H1 (cell line): Measurements from ENCODE around the gene NIN. TPM values are rescaled to one million over a fixed set of nuclear protein-coding genes. Genes with fewer than 3 reads are reported as not detected.

Experiments
- CTCF ChIA-PET: fragments of 300-600 bp; sonication (Branson Sonifier 250); formaldehyde crosslinking; loops from one replicate; lab custom pipeline; 2021; ENCODE audit not compliant: partially characterized antibody; lab: Charles Lee
- POLR2A ChIA-PET: fragments of 300-600 bp; sonication (Branson Sonifier 250); formaldehyde crosslinking; loops from one replicate; lab custom pipeline; 2021; ENCODE audit warnings: inconsistent platforms; ENCODE audit not compliant: partially characterized antibody; lab: Charles Lee
- DNase-seq, 2 experiments: peaks; one replicate each; pipeline versions ENCODE4 v3.0.0 to v3.0.0-alpha.2; 2010 to 2022; ENCODE audit warnings: low spot score in 2 of 2, low read depth in 1 of 2, mixed read lengths in 1 of 2
- FAIRE-seq: peaks from 2 replicates; lab custom pipeline; 2011; peaks lifted over from hg19 to GRCh38; lab: Jason Lieb, UNC
- H2AFZ ChIP-seq: 2 replicates; pipeline ENCODE4 v1.8.1; 2012; ENCODE audit warnings: low read length, inconsistent platforms
- H2AK5ac ChIP-seq: 2 replicates; pipeline ENCODE4 v1.6.1; 2013; ENCODE audit warnings: low read depth, low read length
- H2BK120ac ChIP-seq: replicated peaks from 2 replicates; pipeline ENCODE3; 2013; ENCODE audit warnings: low read depth, low read length, inconsistent platforms
- H2BK12ac ChIP-seq: 2 replicates; pipeline ENCODE4 v1.6.1; 2013; ENCODE audit warnings: low read depth, low read length
- H2BK15ac ChIP-seq: 2 replicates; pipeline ENCODE4 v1.6.1; 2013; ENCODE audit warnings: low read length
- H2BK20ac ChIP-seq: 2 replicates; pipeline ENCODE4 v1.6.1; 2013; ENCODE audit warnings: low read length
- H2BK5ac ChIP-seq: 2 replicates; pipeline ENCODE4 v1.6.1; 2013; ENCODE audit warnings: low read depth, low read length
- H3K14ac ChIP-seq: 2 replicates; pipeline ENCODE4 v1.6.1; 2013; ENCODE audit warnings: inconsistent platforms; ENCODE audit not compliant: insufficient read length
- H3K18ac ChIP-seq: 2 replicates; pipeline ENCODE4 v1.6.1; 2013; ENCODE audit warnings: low read length; ENCODE audit errors: extremely low read depth
- H3K23ac ChIP-seq: 2 replicates; pipeline ENCODE4 v1.6.1; 2013; ENCODE audit warnings: inconsistent platforms; ENCODE audit not compliant: insufficient read length
- H3K23me2 ChIP-seq: 2 replicates; pipeline ENCODE4 v1.6.1; 2013; ENCODE audit warnings: low read depth, low read length
- H3K27ac ChIP-seq: 2 replicates; pipeline ENCODE4 v1.6.1; 2011; ENCODE audit warnings: low read depth, low read length, inconsistent platforms
- H3K27me3 ChIP-seq, 4 experiments: replicated peaks in 1 of 4; 1 replicate in 1 of 4; 2 replicates in 3 of 4; pipeline versions ENCODE4 v1.6.1 to v1.8.1; 2011 to 2013; ENCODE audit warnings: low read length in 3 of 4, mild to moderate bottlenecking in 3 of 4, inconsistent platforms in 2 of 4, mixed read lengths in 2 of 4, moderate library complexity in 1 of 4; ENCODE audit not compliant: control insufficient read depth in 3 of 4, insufficient read depth in 3 of 4; ENCODE audit errors: extremely low read depth in 1 of 4
- H3K36me3 ChIP-seq, 4 experiments: 2 replicates each; pipeline versions ENCODE4 v1.6.1 to v1.8.1; 2011 to 2013; ENCODE audit warnings: mild to moderate bottlenecking in 4 of 4, low read length in 3 of 4, moderate library complexity in 2 of 4, control low read depth in 1 of 4, inconsistent platforms in 1 of 4; ENCODE audit not compliant: insufficient read depth in 4 of 4, control insufficient read depth in 2 of 4
- H3K4ac ChIP-seq: replicated peaks from 2 replicates; pipeline ENCODE3; 2013; ENCODE audit warnings: low read length, low read depth, mixed read lengths, inconsistent platforms; ENCODE audit not compliant: insufficient read length
- H3K4me1 ChIP-seq, 4 experiments: replicated peaks in 1 of 4; 1 replicate in 1 of 4; 2 replicates in 3 of 4; pipeline versions ENCODE4 v1.6.1 to v1.8.1; 2011 to 2013; ENCODE audit warnings: low read length in 3 of 4, inconsistent platforms in 2 of 4, mixed read lengths in 1 of 4; ENCODE audit not compliant: insufficient read depth in 4 of 4, control insufficient read depth in 3 of 4
- H3K4me2 ChIP-seq, 2 experiments: 2 replicates each; pipeline versions ENCODE4 v1.6.1 to v1.8.1; 2011 to 2013; ENCODE audit warnings: low read depth in 2 of 2, low read length in 2 of 2, control low read depth in 1 of 2, inconsistent platforms in 1 of 2, mild to moderate bottlenecking in 1 of 2; ENCODE audit not compliant: insufficient read depth in 1 of 2
- H3K4me3 ChIP-seq, 4 experiments: fragments of 200-600, 300-600 bp in 1 of 4; sonication (generic), shearing (Covaris generic), sonication (Bioruptor Twin) in 1 of 4; 2 replicates each; pipeline versions ENCODE4 v1.5.1 to v1.8.1; 2011 to 2016; ENCODE audit warnings: low read length in 4 of 4, low read depth in 3 of 4, control low read depth in 2 of 4, inconsistent platforms in 2 of 4, mild to moderate bottlenecking in 2 of 4, mixed read lengths in 1 of 4, moderate library complexity in 1 of 4; ENCODE audit not compliant: insufficient read depth in 2 of 4; ENCODE audit errors: extremely low read depth in 1 of 4
- H3K56ac ChIP-seq: replicated peaks from 2 replicates; pipeline ENCODE3; 2013; ENCODE audit warnings: low read depth, mild to moderate bottlenecking, mixed read lengths, low read length, inconsistent platforms; ENCODE audit not compliant: insufficient read length
- H3K79me1 ChIP-seq: 2 replicates; pipeline ENCODE4 v1.6.1; 2013; ENCODE audit warnings: low read depth, low read length, control low read depth
- H3K79me2 ChIP-seq, 2 experiments: 2 replicates each; pipeline versions ENCODE4 v1.6.1 to v1.8.1; 2012 to 2013; ENCODE audit warnings: low read length in 2 of 2, mild to moderate bottlenecking in 2 of 2, inconsistent platforms in 1 of 2; ENCODE audit not compliant: insufficient read depth in 2 of 2, control insufficient read depth in 1 of 2
- H3K9ac ChIP-seq, 4 experiments: replicated peaks in 1 of 4; 1 replicate in 1 of 4; 2 replicates in 3 of 4; pipeline versions ENCODE4 v1.6.1 to v1.8.1; 2011 to 2013; ENCODE audit warnings: low read depth in 3 of 4, low read length in 3 of 4, control low read depth in 2 of 4, mild to moderate bottlenecking in 2 of 4, moderate library complexity in 2 of 4, inconsistent platforms in 1 of 4; ENCODE audit errors: extremely low read depth in 1 of 4
- H3K9me3 ChIP-seq, 2 experiments: 2 replicates each; pipeline versions ENCODE4 v1.6.1 to v1.8.1; 2012 to 2013; ENCODE audit warnings: mild to moderate bottlenecking in 2 of 2, moderate library complexity in 2 of 2, control low read depth in 1 of 2, inconsistent platforms in 1 of 2, low read depth in 1 of 2, low read length in 1 of 2, mixed read lengths in 1 of 2; ENCODE audit not compliant: insufficient read depth in 2 of 2
- H4K20me1 ChIP-seq, 2 experiments: replicated peaks in 1 of 2; 2 replicates each; pipeline versions ENCODE3 to v1.8.1; 2011 to 2013; ENCODE audit warnings: inconsistent platforms in 2 of 2, low read length in 2 of 2, mild to moderate bottlenecking in 1 of 2; ENCODE audit not compliant: insufficient read depth in 2 of 2, control insufficient read depth in 1 of 2
- H4K5ac ChIP-seq: 2 replicates; pipeline ENCODE4 v1.6.1; 2013; ENCODE audit warnings: low read length, low read depth, mixed read lengths, inconsistent platforms; ENCODE audit not compliant: insufficient read length
- H4K8ac ChIP-seq: 2 replicates; pipeline ENCODE4 v1.8.0; 2013; ENCODE audit warnings: mild to moderate bottlenecking, moderate library complexity, low read length, inconsistent platforms; ENCODE audit not compliant: insufficient read depth; ENCODE audit errors: extremely low read depth
- H4K91ac ChIP-seq: replicated peaks from 2 replicates; pipeline ENCODE3; 2013; ENCODE audit warnings: low read length, mixed read lengths, inconsistent platforms; ENCODE audit not compliant: insufficient read length
- POLR2A ChIP-seq, 2 experiments: IDR thresholded peaks; 1 replicate in 1 of 2; 2 replicates in 1 of 2; pipeline ENCODE4 v1.6.1; 2011; ENCODE audit warnings: low read depth in 2 of 2, low read length in 2 of 2, mild to moderate bottlenecking in 2 of 2; ENCODE audit errors: control extremely low read depth in 1 of 2
- POLR2AphosphoS5 ChIP-seq: IDR thresholded peaks from 2 replicates; pipeline ENCODE4 v1.6.1; 2011; ENCODE audit warnings: low read depth, low read length
- RNF2 ChIP-seq: fragments of 200-900, 300-1000 bp; sonication (generic); IDR thresholded peaks from 2 replicates; pipeline ENCODE4 v1.7.1; 2016; ENCODE audit warnings: borderline replicate concordance, low read depth, mild to moderate bottlenecking, antibody characterized with exemption, low read length; ENCODE audit not compliant: poor library complexity, severe bottlenecking; ENCODE audit errors: missing control alignments
- SAP30 ChIP-seq: fragments of 300-600 bp; sonication (generic); IDR thresholded peaks from 2 replicates; pipeline ENCODE4 v1.7.1; 2012; ENCODE audit warnings: low read length, moderate library complexity, mild to moderate bottlenecking, inconsistent platforms; ENCODE audit not compliant: insufficient read depth, insufficient replicate concordance
- ZNF274 ChIP-seq: IDR thresholded peaks from 2 replicates; pipeline ENCODE4 v1.7.0; 2012; ENCODE audit warnings: low read length, borderline replicate concordance; ENCODE audit errors: extremely low read depth
- WGBS, 2 experiments: shearing (Covaris generic) in 1 of 2; methylation state at CpG; one replicate each; pipeline versions ENCODE4 v1.1.6 to v1.1.7; 2013 to 2015; ENCODE audit warnings: low lambda C conversion rate in 2 of 2, mixed read lengths in 2 of 2, inconsistent platforms in 1 of 2, low coverage in 1 of 2, missing lambda C conversion rate in 1 of 2; ENCODE audit not compliant: insufficient replicate concordance in 2 of 2, insufficient coverage in 1 of 2, insufficient read length in 1 of 2; ENCODE audit errors: extremely low coverage in 1 of 2, missing lambda C conversion rate in 1 of 2; 5-methylcytosine and 5-hydroxymethylcytosine counted together
- polyA plus RNA-seq, 7 experiments: library from polyadenylated mRNA; depleted of rRNA in 3 of 7; stranded (reverse) in 5 of 7; unstranded in 2 of 7; fragments of >200 nt in 5 of 7; fragments of 200-250 nt in 2 of 7; gene quantifications; 1 replicate in 5 of 7; 2 replicates in 1 of 7; 4 replicates in 1 of 7; pipeline versions ENCODE4 v1.2.1 to v1.2.3, GENCODE V29; 2011 to 2013; ENCODE audit warnings: missing spikeins in 2 of 7, mixed read lengths in 2 of 7
- total RNA-seq: library from RNA; stranded (reverse); fragmentation: NEBNext Ultra II Directional; extraction: Animal tissue kit (Norgen Biotek cat#: 25700); gene quantifications from 2 replicates; pipeline ENCODE4 v1.2.1, GENCODE V29; 2021

NIN gene
- total and polyA plus RNA-seq, 2 of the 8 experiments (the other 6 are each of a cell fraction or from before 2014, with no cell fraction given) = 3.2 to 21.3 TPM

DNA sequence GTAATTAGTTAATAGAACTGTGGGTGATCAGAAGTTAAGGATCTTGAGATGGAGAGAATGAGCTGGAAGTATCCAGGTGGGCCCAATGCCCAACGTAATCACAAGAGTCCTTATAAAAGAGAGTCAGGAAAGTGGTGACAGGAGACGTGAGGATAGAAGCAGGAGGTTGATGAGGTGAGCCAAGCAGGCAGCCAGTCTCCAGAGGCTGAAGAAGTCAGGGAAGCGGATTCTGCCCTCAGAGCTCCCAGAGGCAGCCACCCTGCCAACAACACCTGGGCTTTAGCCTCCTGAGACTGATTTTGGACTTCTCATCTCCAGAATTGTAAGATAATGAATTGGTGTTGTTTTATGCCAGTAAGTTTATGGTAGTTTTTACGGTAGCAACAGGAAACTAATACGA is 152.8 kb downstream of the NIN start:
- H2BK12ac ChIP-seq = no peak overlapping the region
- no peak overlapping the region for H3K4me2 ChIP-seq
- H3K14ac ChIP-seq = no peak overlapping the region
- no peaks in the 10 kb centered on the region for H3K23me2 ChIP-seq
- H3K27me3 ChIP-seq = no peaks in the 10 kb centered on the region
- H4K8ac ChIP-seq = no peak overlapping the region
- ChIA-PET POLR2A (interaction anchor here (0.8 to 2.1 kb wide), 3 partner anchors 10 to 18 kb away, joined by 3 to 10 read pairs (median 4); partner anchors contain the start of gene SAV1), CTCF (interaction anchor here (1.3 to 1.5 kb wide), 4 partner anchors 9 to 37 kb away, joined by 3 to 4 read pairs (median 3); no protein-coding TSS in a partner anchor)
- 0 out of 2 replicates have a peak overlapping the region, but pooled peaks have one; percentile 35 for H2AFZ ChIP-seq
- no peak overlapping the region for H4K5ac ChIP-seq
- TF ChIP-seq POLR2A (IDR thresholded peaks at IDR 0.05; ENCODE audit: control extremely low read depth in 1 of 2, low read depth in 2 of 2, low read length in 2 of 2) (no peak), SAP30 (no peak), RNF2 (no peak), POLR2AphosphoS5 (no peak), ZNF274 (no peak)
- no peak overlapping the region for H2AK5ac ChIP-seq
- H3K9me3 ChIP-seq = no peaks in the 10 kb centered on the region
- H3K18ac ChIP-seq = no peak overlapping the region
- FAIRE-seq (no peak), DNase-seq (no peak)
- no peaks in the 10 kb centered on the region for H4K20me1 ChIP-seq
- H2BK120ac ChIP-seq = no peak overlapping the region
- H3K4me3 ChIP-seq = no peak overlapping the region
- WGBS, 2 experiments = 84% methylated on average over 5 of the region's 5 CpGs; no CpG with 5 or more reads in 1 of the 2 experiments
- H3K27ac ChIP-seq = no peak overlapping the region
- no peak overlapping the region for H2BK20ac ChIP-seq
- no peak overlapping the region for H3K56ac ChIP-seq
- H2BK5ac ChIP-seq = no peak overlapping the region
- no peaks in the 10 kb centered on the region for H3K79me2 ChIP-seq
- no peak overlapping the region for H3K23ac ChIP-seq
- H3K4me1 ChIP-seq = no peaks in the 10 kb centered on the region
- no peaks in the 10 kb centered on the region for H3K36me3 ChIP-seq
- H3K79me1 ChIP-seq = no peaks in the 10 kb centered on the region
- H3K9ac ChIP-seq = no peak overlapping the region
- H3K4ac ChIP-seq = no peak overlapping the region
- no peak overlapping the region for H4K91ac ChIP-seq
- no peak overlapping the region for H2BK15ac ChIP-seq
